Measurements from ENCODE around the gene EIF4EBP2. TPM values are rescaled to one million over a fixed set of nuclear protein-coding genes. Genes with fewer than 3 reads are reported as not detected.

The EIF4EBP2 gene
- 100 to 1,000 TPM in 1 of 12 donors, 10 to 100 TPM in 11; 55.8 to 114 (median 69.6) TPM for polyA plus RNA-seq (ENCODE audit: insufficient read length in 12 of 12)
- long read RNA-seq, donor 1, full-length matches to known transcripts, result 62 of 88 reads
- long read RNA-seq, donor 1, partial matches to known transcripts, result 26 of 88 reads
- long read RNA-seq, donor 1, other reads (novel, unspliced or antisense), result 0 of 88 reads
- long read RNA-seq, donor 2, full-length matches to known transcripts, result 44 of 50 reads
- long read RNA-seq, donor 2, partial matches to known transcripts, result 6 of 50 reads
- long read RNA-seq, donor 2, other reads (novel, unspliced or antisense), result 0 of 50 reads
- long read RNA-seq, donor 3, full-length matches to known transcripts, result 27 of 33 reads
- long read RNA-seq, donor 3, partial matches to known transcripts, result 6 of 33 reads
- long read RNA-seq, donor 3, other reads (novel, unspliced or antisense), result 0 of 33 reads
- long read RNA-seq, donor 4, full-length matches to known transcripts, result 23 of 23 reads
- long read RNA-seq, donor 4, partial matches to known transcripts, result 0 of 23 reads
- long read RNA-seq, donor 4, other reads (novel, unspliced or antisense), result 0 of 23 reads
- long read RNA-seq, donor 5, result 0 reads
- long read RNA-seq, donor 6, full-length matches to known transcripts, result 35 of 35 reads
- long read RNA-seq, donor 6, partial matches to known transcripts, result 0 of 35 reads
- long read RNA-seq, donor 6, other reads (novel, unspliced or antisense), result 0 of 35 reads
- long read RNA-seq, donor 7, full-length matches to known transcripts, result 25 of 25 reads
- long read RNA-seq, donor 7, partial matches to known transcripts, result 0 of 25 reads
- long read RNA-seq, donor 7, other reads (novel, unspliced or antisense), result 0 of 25 reads
- long read RNA-seq, donor 8, full-length matches to known transcripts, result 59 of 74 reads
- long read RNA-seq, donor 8, partial matches to known transcripts, result 15 of 74 reads
- long read RNA-seq, donor 8, other reads (novel, unspliced or antisense), result 0 of 74 reads
- long read RNA-seq, donor 9, full-length matches to known transcripts, result 15 of 15 reads
- long read RNA-seq, donor 9, partial matches to known transcripts, result 0 of 15 reads
- long read RNA-seq, donor 9, other reads (novel, unspliced or antisense), result 0 of 15 reads
- long read RNA-seq, donor 10, full-length matches to known transcripts, result 44 of 44 reads
- long read RNA-seq, donor 10, partial matches to known transcripts, result 0 of 44 reads
- long read RNA-seq, donor 10, other reads (novel, unspliced or antisense), result 0 of 44 reads
- long read RNA-seq, donor 11, full-length matches to known transcripts, result 42 of 42 reads
- long read RNA-seq, donor 11, partial matches to known transcripts, result 0 of 42 reads
- long read RNA-seq, donor 11, other reads (novel, unspliced or antisense), result 0 of 42 reads

DNA sequence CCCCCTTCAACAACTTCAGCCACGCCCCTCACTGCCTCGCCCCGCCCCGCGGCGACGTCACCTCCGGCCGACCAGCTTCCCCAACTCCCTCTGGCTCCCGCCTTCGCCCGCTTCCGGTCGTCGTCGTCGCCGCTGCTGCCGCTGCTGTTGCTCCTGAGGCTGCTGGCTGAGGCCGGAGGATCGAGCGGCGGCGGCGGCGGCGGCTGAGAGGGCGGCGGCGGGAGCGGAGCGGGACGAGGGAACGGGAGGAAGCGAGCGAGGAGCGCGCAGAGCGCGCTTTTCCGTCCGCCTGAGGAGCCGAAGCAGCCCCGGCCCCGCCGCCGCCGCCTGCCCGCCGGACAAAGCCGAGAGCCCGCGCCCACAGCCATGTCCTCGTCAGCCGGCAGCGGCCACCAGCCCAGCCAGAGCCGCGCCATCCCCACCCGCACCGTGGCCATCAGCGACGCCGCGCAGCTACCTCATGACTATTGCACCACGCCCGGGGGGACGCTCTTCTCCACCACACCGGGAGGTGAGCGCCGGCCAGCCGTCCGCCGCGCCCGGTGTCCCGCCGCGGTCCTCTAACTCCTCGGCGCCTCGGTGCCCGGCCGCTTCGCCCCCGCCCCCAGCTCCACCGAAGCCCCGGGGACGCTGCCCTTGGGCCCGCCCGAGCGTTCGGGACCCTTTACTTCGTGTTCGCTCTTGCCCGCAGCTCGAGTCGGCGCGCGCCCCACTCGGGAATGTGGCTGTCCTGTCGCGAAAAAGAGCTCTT is at the start of gene EIF4EBP2:
Gene EIF4EBP2 (plus strand): TSS at position 110 of the 751 bp plus-strand sequence. CDS start 257 bp downstream, at position 367.
- DNase-seq, result peak; percentile 99

GRCh38 chr10:70354556-70354955 is 49.4 kb upstream of the EIF4EBP2 start:
- no peak for DNase-seq

GRCh38 chr10:70355051-70356021 is 48.6 kb upstream of the EIF4EBP2 start:
- no peak for DNase-seq

DNA sequence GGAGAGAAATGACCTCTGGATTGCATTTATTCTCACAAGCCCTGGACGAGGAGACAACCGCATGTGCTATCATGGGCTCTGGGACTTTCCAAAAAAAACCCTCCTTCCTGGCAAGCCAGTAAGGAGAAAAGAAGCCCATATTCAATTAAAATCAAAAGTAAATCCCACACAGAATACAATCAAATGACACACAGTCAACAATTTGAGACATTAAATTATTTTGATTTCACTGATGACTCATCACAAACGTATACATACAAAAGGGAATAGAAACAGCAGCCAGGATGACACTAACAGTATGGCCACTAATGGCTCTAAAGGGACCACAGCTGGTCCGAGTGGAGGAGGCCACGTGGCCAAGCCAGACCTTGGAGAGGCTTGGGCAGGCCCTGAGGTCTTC is 46.4 kb upstream of the EIF4EBP2 start:
- peak; percentile 25 for DNase-seq

- DNase-seq, result no peak
These were observed 45.5 kb upstream of the EIF4EBP2 start for GRCh38 chr10:70358446-70358845.

DNA sequence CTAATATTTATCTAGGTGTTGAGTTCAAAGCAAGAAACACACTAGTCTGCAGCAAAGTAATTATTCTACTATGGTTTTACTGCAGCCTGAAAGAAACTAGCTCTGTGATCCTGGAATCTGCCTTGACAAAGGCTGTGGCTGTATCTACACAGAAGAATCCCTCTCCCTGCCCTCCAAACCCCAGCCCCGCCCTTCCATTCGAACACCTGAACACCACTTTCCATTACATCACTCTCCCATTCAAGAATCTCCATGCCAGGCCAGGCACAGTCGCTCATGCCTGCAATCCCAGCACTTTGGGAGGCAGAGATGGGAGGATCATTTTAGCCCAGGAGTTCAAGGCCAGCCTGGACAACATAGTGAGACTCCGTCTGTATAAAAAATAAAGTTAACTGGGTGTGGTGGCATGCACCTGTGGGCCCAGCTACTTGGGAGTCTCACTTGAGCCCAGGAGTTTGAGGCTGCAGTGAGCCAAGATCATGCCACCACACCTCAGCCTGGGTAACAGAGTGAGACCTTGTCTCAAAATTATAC is 44.9 kb upstream of the EIF4EBP2 start:
- DNase-seq, result no peak

DNA sequence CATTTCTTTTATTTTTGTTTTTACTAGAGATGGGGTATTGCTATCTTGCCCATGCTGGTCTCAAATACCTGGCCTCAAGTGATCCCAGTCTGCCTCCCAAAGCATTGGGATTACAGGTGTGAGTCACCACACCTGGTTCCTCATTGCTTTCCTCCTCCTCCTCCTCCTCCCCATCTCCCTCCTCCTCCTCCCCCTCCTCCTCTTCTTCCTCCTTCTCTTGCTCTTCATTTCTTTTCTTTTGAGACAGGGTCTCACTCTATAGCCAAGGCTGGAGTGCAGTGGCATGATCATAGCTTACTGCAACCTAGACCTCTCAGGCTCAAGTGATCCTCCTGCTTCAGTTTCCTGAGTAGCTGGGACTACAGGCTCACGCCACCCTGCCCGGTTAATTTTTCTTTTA is 43.7 kb upstream of the EIF4EBP2 start:
- DNase-seq, result no peak

DNA sequence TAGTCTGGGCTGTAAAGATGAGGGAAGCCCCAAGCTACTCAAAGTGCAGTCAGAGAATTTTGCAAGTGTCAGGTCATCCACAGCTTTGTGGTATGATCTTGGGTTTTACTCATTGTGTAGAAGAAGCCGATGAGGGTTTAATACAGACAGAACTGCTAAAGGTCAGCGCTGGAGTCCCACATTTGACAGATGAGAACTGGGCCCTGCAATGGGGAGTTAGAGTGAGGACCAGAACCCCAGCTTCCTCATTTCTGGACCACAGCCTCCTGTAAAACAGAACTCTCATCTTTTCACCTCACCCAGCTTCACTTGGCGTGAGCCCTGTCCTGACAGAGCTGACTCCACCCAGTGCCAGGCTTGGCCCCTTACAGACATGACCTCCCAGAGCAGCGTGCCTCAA is 41.6 kb upstream of the EIF4EBP2 start:
- DNase-seq, result no peak

DNA sequence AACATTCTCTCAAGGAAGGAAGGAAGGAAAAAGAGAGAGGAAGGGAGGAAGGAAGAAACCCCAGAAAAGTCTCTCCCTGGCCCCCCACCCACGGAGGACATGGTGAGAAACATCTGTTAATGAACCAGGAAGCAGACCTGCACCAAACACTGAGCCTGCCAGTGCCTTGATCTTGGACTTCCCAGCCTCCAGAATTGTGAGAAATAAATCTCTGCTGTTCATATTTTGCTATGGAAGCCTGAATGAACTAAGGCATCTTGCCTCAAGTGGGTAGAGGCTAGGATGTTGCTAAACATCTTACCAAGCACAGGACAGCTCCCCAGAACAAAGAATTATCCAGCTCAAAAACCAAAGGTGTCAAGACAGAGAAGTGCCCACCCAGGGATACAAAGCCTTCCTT is 40.7 kb upstream of the EIF4EBP2 start:
- no peak for DNase-seq

- DNase-seq, result peak; percentile 87
These were observed 39.8 kb upstream of the EIF4EBP2 start for GRCh38 chr10:70363971-70364771.

DNA sequence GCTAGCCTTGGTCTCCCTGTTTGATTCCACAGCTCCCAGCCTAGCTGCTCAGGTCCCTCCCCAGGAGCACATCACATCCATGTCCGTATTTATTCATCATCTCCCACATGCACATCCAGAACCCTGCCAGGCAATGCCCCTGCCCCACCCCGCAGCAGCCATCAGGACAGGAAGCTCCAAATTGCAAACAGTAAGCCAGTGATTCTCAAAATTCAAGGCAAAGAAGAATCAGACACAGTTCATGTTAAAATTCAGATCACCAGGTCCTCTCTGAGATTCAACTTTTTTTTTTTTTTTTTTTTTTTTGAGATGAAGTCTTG is 39.2 kb upstream of the EIF4EBP2 start:
- no peak for DNase-seq

DNA sequence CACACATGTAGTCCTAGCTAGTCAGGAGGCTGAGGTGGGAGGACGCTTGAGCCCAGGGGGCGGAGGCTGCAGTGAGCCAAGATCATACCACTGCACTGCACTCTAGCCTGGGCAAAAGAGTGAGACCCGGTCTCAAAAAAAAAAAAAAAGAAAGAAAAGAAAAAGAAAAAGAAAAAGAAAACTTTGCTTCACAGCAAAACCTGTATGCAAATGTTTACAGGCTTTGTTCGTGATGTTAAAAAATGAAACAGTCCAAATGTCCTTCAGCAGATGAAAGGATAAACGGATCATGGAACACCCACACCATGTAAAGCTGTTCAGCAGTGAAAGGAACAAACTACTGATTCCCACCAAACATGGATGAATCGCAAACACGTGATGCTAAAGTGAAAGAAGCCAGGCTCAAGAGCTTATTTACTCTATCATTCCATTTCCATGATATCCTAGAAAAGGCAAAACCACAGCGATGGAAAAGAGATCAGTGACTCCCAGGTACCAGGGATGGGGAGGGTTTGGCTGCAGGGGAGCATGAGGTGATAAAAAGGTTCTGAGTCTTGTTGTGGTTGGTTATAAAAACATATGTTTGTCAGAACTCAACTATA is 36.6 kb upstream of the EIF4EBP2 start:
- DNase-seq, result no peak

DNA sequence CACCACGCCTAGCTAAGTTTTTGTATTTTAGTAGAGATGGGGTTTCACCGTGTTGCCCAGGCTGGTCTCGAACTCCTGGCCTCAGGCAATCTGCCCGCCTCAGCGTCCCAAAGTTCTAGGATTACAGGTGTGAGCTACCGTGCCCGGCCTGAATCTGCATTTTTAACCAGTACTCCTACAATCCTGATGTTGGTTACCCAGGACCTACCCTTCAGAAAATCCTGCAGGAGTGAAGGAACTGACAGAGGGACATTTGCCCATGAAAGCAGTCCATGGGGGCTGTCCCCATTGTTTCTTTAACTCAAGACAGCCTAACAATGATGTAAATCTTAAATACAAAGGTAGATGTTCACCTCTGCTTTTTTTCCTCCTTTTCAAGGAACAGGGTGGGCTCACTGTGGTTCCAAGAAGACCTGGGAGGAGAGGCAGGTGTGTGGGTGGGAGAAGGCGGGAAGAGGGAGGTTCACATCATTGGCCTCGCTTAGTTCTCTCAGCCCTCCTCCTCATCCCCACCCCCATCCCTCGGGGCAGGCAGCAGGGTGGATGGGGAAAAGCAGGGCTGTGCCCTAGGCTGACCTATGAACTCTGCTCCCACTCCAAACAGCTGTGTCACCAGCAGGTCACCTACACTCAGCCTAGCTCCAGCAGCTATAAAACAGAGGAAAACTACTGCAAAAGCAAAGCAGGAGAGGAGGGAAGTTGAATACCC is 35.0 kb upstream of the EIF4EBP2 start:
- no peak for DNase-seq

- DNase-seq, result no peak
These were observed 34.4 kb upstream of the EIF4EBP2 start for GRCh38 chr10:70369498-70370018.

DNA sequence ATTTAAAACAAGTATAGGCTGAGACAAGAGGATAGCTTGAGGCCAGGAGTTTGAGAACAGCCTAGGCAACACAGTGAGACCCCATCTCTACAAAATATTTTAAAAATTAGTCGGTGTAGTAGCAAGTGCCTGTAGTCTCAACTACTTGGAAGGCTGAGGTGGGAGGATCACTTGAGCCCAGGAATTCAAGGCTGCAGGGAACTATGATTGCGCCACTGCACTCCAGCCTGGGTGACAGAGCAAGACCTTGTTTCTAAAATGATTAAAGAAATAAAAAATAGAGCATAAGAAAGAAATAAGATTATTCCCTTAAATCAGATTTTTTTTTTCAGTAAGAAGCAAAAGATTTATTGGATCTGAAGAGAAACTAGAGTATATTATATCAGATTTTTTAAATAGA is 33.2 kb upstream of the EIF4EBP2 start:
- DNase-seq, result no peak

DNA sequence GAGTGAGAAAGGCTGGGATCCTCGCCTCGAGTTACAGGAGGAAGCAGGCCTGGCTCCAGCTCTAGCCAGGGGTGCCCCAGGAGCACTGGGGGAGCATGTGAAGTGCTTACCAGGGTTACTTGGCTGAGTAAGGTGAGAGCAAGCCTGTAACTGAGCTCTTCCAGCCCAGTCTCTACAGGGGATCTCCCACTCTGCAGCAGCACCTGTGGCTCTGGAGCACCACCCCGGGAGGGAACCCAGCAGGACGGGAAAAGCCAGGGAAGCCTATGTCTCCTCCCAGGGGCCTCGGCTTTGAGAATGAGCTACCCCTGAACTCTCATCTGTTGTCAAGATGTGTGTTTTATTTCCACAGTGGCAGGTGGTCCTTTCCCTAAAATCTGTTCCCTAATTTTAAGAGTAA is 32.1 kb upstream of the EIF4EBP2 start:
- no peak for DNase-seq
